OCI-LY7 (cell line): Measurements from ENCODE around the gene XRCC4. TPM values are rescaled to one million over a fixed set of nuclear protein-coding genes. Genes with fewer than 3 reads are reported as not detected.

ENCODE experiments used
- BruUV-seq: library from RNA; stranded (reverse); fragments of 400-500 nt; replicated peaks from 2 replicates; lab custom pipeline; 2021; lab: Mats Ljungman, UMichigan
- CTCF ChIA-PET: fragments of 300-600 bp; sonication (Branson Sonifier 250); formaldehyde crosslinking; loops from one replicate; lab custom pipeline; 2022; ENCODE audit warnings: antibody characterized with exemption; ENCODE audit not compliant: unreplicated experiment; lab: Charles Lee
- POLR2A ChIA-PET: fragments of 300-600 bp; sonication (Branson Sonifier 250); formaldehyde crosslinking; loops from one replicate; lab custom pipeline; 2022; ENCODE audit warnings: antibody characterized with exemption; lab: Charles Lee
- DNase-seq: peaks from one replicate; pipeline ENCODE4 v3.0.0-alpha.2; 2015; ENCODE audit warnings: low spot score
- H2AFZ ChIP-seq: fragments of 200-600 bp; sonication (generic), shearing (Covaris generic); 2 replicates; pipeline ENCODE4 v1.6.1; 2014; ENCODE audit warnings: mild to moderate bottlenecking, antibody characterized with exemption, low read length, moderate library complexity
- H3K27ac ChIP-seq: fragments of 200-600 bp; sonication (generic); 2 replicates; pipeline ENCODE4 v1.5.1; 2014; ENCODE audit warnings: mixed run types, low read depth, mild to moderate bottlenecking, moderate library complexity, low read length, inconsistent platforms; ENCODE audit not compliant: poor library complexity, severe bottlenecking
- H3K36me3 ChIP-seq: fragments of 200-600 bp; sonication (generic); 2 replicates; pipeline ENCODE4 v1.6.1; 2014; ENCODE audit warnings: mild to moderate bottlenecking, antibody characterized with exemption, low read length, moderate library complexity, mixed read lengths; ENCODE audit not compliant: insufficient read depth
- H3K4me1 ChIP-seq: fragments of 200-600 bp; sonication (generic); 2 replicates; pipeline ENCODE4 v1.5.1; 2014; ENCODE audit warnings: mild to moderate bottlenecking, low read length; ENCODE audit not compliant: insufficient read depth, poor library complexity, severe bottlenecking
- H3K4me2 ChIP-seq: fragments of 200-600 bp; sonication (generic); 2 replicates; pipeline ENCODE4 v1.6.1; 2014; ENCODE audit warnings: mild to moderate bottlenecking, low read length
- H3K4me3 ChIP-seq: fragments of 200-600 bp; sonication (generic); 2 replicates; pipeline ENCODE4 v1.5.1; 2014; ENCODE audit warnings: mild to moderate bottlenecking, low read depth, low read length; ENCODE audit not compliant: poor library complexity, severe bottlenecking
- H3K79me2 ChIP-seq: fragments of 200-600 bp; sonication (generic); 2 replicates; pipeline ENCODE4 v1.6.1; 2016; ENCODE audit warnings: low read depth, mild to moderate bottlenecking, low read length, moderate library complexity, mixed read lengths; ENCODE audit not compliant: insufficient read depth
- H3K9me2 ChIP-seq: fragments of 200-600 bp; sonication (generic); 2 replicates; pipeline ENCODE4 v1.6.1; 2016; ENCODE audit warnings: mild to moderate bottlenecking, low read length, mixed read lengths; ENCODE audit not compliant: insufficient read depth
- H3K9me3 ChIP-seq: fragments of 200-600 bp; sonication (generic); 2 replicates; pipeline ENCODE4 v1.6.1; 2014; ENCODE audit warnings: mild to moderate bottlenecking, mixed run types, low read length, mixed read lengths
- H4K20me1 ChIP-seq: fragments of 200-600 bp; sonication (generic); 2 replicates; pipeline ENCODE4 v1.6.1; 2014; ENCODE audit warnings: mild to moderate bottlenecking, antibody characterized with exemption, low read length, moderate library complexity, mixed read lengths; ENCODE audit not compliant: insufficient read depth
- EZH2phosphoT487 ChIP-seq: fragments of 200-600 bp; sonication (generic); IDR thresholded peaks from 2 replicates; pipeline ENCODE4 v1.6.1; 2018; ENCODE audit warnings: low read depth, borderline replicate concordance, mild to moderate bottlenecking, mixed run types, antibody characterized with exemption, low read length, moderate library complexity, mixed read lengths
- intact Hi-C: fragments of 100-400 bp; cut with micrococcal nuclease; formaldehyde crosslinking; loops from one replicate; pipeline ENCODE4 v1.10.0; 2022; ENCODE audit not compliant: unreplicated experiment
- total RNA-seq, 2 experiments: library from RNA; depleted of rRNA in 1 of 2; stranded (reverse); fragments of >200 nt in 1 of 2; shearing (Covaris generic) in 1 of 2; gene quantifications; 2 replicates each; pipeline ENCODE4 v1.2.3, GENCODE V29; 2014 to 2022
- TF ChIP-seq, protein P1 (sequence below): fragments of 200-600 bp; sonication (generic); conservative IDR thresholded peaks from 2 replicates; pipeline ENCODE4 v1.5.1; 2014; ENCODE audit warnings: mild to moderate bottlenecking, antibody characterized with exemption, low read length, moderate library complexity, mixed read lengths

XRCC4 gene
- total RNA-seq, 2 experiments from 2014 or later, result 14.5 to 23.3 TPM

DNA sequence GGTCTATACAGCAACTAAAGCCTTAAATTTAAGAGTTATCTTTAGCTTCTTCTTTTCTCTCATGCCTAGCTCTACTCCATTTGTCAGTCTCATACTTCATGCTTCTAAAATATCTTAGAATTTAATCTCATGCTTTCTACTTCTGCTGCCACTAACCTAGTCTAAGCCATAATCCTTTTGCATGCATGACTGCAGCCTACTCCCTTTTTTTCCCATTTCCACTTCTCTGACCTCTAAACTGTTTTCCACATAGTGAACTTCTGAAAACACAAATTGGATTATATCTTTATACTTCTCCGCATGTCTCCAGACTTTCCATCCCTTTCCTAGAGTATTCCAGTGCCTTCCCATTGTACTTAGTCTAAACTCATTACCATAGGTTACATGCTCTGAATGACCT, 193.0 kb downstream of the XRCC4 start:
- no peaks in the 10 kb centered on the region for H3K4me1 ChIP-seq
- no peak for DNase-seq

DNA sequence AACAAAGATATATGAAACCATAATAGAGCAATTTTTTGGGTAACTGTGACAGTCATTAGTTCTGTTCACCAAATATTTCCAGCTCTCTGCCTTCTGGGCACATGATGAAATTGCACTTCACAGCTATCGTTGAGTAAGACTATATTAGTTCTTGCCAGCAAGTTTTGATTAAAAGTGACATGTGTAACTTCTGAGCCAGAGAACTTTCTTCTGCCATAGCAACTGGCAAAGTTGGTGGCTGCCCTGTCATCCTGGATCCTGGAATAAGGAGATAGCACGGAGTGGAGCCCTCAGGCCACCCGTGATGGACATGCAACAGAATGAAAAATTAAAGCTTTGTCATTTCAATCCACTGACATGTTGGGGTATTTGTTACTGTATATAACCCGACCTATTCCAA, 199.8 kb downstream of the XRCC4 start:
- TF ChIP-seq, protein P1, sequence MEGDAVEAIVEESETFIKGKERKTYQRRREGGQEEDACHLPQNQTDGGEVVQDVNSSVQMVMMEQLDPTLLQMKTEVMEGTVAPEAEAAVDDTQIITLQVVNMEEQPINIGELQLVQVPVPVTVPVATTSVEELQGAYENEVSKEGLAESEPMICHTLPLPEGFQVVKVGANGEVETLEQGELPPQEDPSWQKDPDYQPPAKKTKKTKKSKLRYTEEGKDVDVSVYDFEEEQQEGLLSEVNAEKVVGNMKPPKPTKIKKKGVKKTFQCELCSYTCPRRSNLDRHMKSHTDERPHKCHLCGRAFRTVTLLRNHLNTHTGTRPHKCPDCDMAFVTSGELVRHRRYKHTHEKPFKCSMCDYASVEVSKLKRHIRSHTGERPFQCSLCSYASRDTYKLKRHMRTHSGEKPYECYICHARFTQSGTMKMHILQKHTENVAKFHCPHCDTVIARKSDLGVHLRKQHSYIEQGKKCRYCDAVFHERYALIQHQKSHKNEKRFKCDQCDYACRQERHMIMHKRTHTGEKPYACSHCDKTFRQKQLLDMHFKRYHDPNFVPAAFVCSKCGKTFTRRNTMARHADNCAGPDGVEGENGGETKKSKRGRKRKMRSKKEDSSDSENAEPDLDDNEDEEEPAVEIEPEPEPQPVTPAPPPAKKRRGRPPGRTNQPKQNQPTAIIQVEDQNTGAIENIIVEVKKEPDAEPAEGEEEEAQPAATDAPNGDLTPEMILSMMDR, result no peak
- no peak for TF ChIP-seq EZH2phosphoT487
- POLR2A ChIA-PET, result no interaction called here
- H3K4me2 ChIP-seq, result no peak overlapping the region
- no peaks in the 10 kb centered on the region for H3K9me3 ChIP-seq
- no peak overlapping the region for H2AFZ ChIP-seq
- CTCF ChIA-PET, result no interaction called here
- H3K4me1 ChIP-seq, result no peaks in the 10 kb centered on the region
- no peaks in the 10 kb centered on the region for H3K36me3 ChIP-seq
- H3K9me2 ChIP-seq, result no peaks in the 10 kb centered on the region
- no peak for DNase-seq
- no peak overlapping the region for H3K27ac ChIP-seq
- no peak overlapping the region for H3K4me3 ChIP-seq
- no peaks in the 10 kb centered on the region for H3K79me2 ChIP-seq
- BruUV-seq, result no TSS peak
- intact Hi-C loops, result no loop called here
- H4K20me1 ChIP-seq, result no peaks in the 10 kb centered on the region; the same call in 1 of the 2 replicates

More for the DNA sequence above, 193.0 kb downstream of the XRCC4 start:
- CTCF ChIA-PET, result no interaction called here
- H4K20me1 ChIP-seq, result no peaks in the 10 kb centered on the region
- POLR2A ChIA-PET, result interaction anchor here (1.0 kb wide), 1 partner anchor 12 kb away, joined by 4 read pairs; no protein-coding TSS in a partner anchor
- H3K79me2 ChIP-seq, result no peaks in the 10 kb centered on the region
- H3K4me2 ChIP-seq, result no peak overlapping the region
- no peak overlapping the region for H3K4me3 ChIP-seq
- no peak overlapping the region for H2AFZ ChIP-seq
- TF ChIP-seq, protein P1, result no peak
- TF ChIP-seq EZH2phosphoT487, result no peak
- H3K9me3 ChIP-seq, result no peaks in the 10 kb centered on the region
- no peaks in the 10 kb centered on the region for H3K36me3 ChIP-seq
- H3K9me2 ChIP-seq, result no peaks in the 10 kb centered on the region
- intact Hi-C loops, result no loop called here
- H3K27ac ChIP-seq, result no peak overlapping the region
- no TSS peak for BruUV-seq

DNA sequence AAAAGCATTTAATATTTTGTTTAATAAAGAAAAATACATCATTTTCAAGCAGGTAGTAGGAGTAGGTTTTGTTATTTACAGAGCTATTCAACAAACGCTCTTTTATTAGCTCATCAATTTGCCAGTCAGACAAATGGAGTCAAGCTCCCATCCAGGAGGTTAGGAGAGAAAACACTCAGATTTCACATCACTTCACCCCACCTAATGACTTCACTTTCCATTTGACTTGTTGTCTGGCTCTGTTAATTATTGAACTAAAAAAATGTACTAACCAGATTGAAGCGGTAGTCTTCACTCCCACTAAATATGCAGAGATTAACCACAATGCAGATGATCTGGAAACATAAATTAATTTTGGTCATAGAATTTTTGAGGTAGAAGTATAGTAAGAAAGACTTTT, 200.6 kb downstream of the XRCC4 start:
- H2AFZ ChIP-seq, result no peak overlapping the region
- no peaks in the 10 kb centered on the region for H3K36me3 ChIP-seq
- H3K4me1 ChIP-seq, result no peaks in the 10 kb centered on the region
- TF ChIP-seq EZH2phosphoT487, result no peak
- TF ChIP-seq, protein P1, result no peak
- no peaks in the 10 kb centered on the region for H3K79me2 ChIP-seq
- H4K20me1 ChIP-seq, result no peaks in the 10 kb centered on the region; the same call in 1 of the 2 replicates
- no peak overlapping the region for H3K4me2 ChIP-seq
- no peak for DNase-seq
- POLR2A ChIA-PET, result no interaction called here
- H3K9me2 ChIP-seq, result no peaks in the 10 kb centered on the region
- H3K4me3 ChIP-seq, result no peak overlapping the region
- H3K27ac ChIP-seq, result no peak overlapping the region
- no TSS peak for BruUV-seq
- intact Hi-C loops, result no loop called here
- H3K9me3 ChIP-seq, result no peaks in the 10 kb centered on the region
- CTCF ChIA-PET, result no interaction called here
